Right atrium auricular region (tissue), 2 donors: ENCODE data around the gene TMEM53. TPM values are rescaled to one million over a fixed set of nuclear protein-coding genes. Genes with fewer than 3 reads are reported as not detected.

Source experiments
- DNase-seq: peaks from one replicate; pipeline ENCODE4 v3.0.0-alpha.2; 2019; ENCODE audit warnings: low spot score
- H3K27ac ChIP-seq, 2 donors: fragments of 200-600 bp; sonication (generic); 1 replicate in 1 of 2; 2 replicates in 1 of 2; pipeline ENCODE4 v1.5.1; 2016 to 2019
- H3K27me3 ChIP-seq, 2 donors: fragments of 200-600 bp; sonication (generic); one replicate each; pipeline versions ENCODE4 v1.5.1 to v1.6.0; 2017 to 2019
- H3K36me3 ChIP-seq: fragments of 200-600 bp; sonication (generic); one replicate; pipeline ENCODE4 v1.5.1; 2016
- H3K4me1 ChIP-seq, 2 donors: fragments of 200-600 bp; sonication (generic); one replicate each; pipeline versions ENCODE4 v1.5.1 to v1.6.0; 2017 to 2019
- H3K4me3 ChIP-seq, 2 donors: fragments of 200-600 bp; sonication (generic); 1 replicate in 1 of 2; 2 replicates in 1 of 2; pipeline ENCODE4 v1.5.1; 2017 to 2019; ENCODE audit warnings: mild to moderate bottlenecking in 1 of 2, moderate library complexity in 1 of 2
- H3K9me3 ChIP-seq, 2 donors: fragments of 200-600 bp; sonication (generic); one replicate each; pipeline ENCODE4 v1.5.1; 2019
- CTCF ChIP-seq, 2 donors: fragments of 200-600 bp; sonication (generic); IDR thresholded peaks; one replicate each; pipeline ENCODE4 v1.5.1; 2019; ENCODE audit warnings: antibody characterized with exemption in 2 of 2
- total RNA-seq, 2 donors: library from RNA; depleted of rRNA; stranded (reverse); fragments of >200 nt; gene quantifications; one replicate each; pipeline ENCODE4 v1.1.0, GENCODE V29; 2016

The TMEM53 gene
- total RNA-seq, 2 donors from 2014 or later, result 8.3 to 13.1 TPM

- Histone ChIP-seq H3K4me1 (no peaks in the 10 kb centered on the region), H3K4me3 (no peak overlapping the region), H3K36me3 (no peaks in the 10 kb centered on the region), H3K27me3 (no peaks in the 10 kb centered on the region), H3K27ac (no peak overlapping the region), H3K9me3 (no peaks in the 10 kb centered on the region)
- no peak for TF ChIP-seq CTCF (IDR thresholded peaks at IDR 0.05)
- no peak for DNase-seq
Measured at GRCh38 chr1:44695671-44696070, 21.4 kb upstream of the TMEM53 start.

- DNase-seq, result no peak
- Histone ChIP-seq H3K4me3 (no peak overlapping the region), H3K4me1 (no peaks in the 10 kb centered on the region), H3K27me3 (no peaks in the 10 kb centered on the region), H3K9me3 (no peaks in the 10 kb centered on the region), H3K36me3 (no peaks in the 10 kb centered on the region), H3K27ac (no peak overlapping the region)
- no peak for TF ChIP-seq CTCF (IDR thresholded peaks at IDR 0.05)
Measured at GRCh38 chr1:44694863-44695478, 20.7 kb upstream of the TMEM53 start.

GRCh38 chr1:44693900-44694299 is 19.6 kb upstream of the TMEM53 start:
- Histone ChIP-seq H3K9me3 (no peaks in the 10 kb centered on the region), H3K36me3 (no peaks in the 10 kb centered on the region), H3K4me1 (no peaks in the 10 kb centered on the region), H3K4me3 (no peak overlapping the region), H3K27ac (no peak overlapping the region), H3K27me3 (no peaks in the 10 kb centered on the region)
- no peak for TF ChIP-seq CTCF (IDR thresholded peaks at IDR 0.05)
- no peak for DNase-seq

- Histone ChIP-seq H3K4me3 (no peak overlapping the region), H3K9me3 (no peaks in the 10 kb centered on the region), H3K27me3 (no peaks in the 10 kb centered on the region), H3K36me3 (no peaks in the 10 kb centered on the region), H3K4me1 (no peaks in the 10 kb centered on the region), H3K27ac (no peak overlapping the region)
- DNase-seq, result no peak
- TF ChIP-seq CTCF (IDR thresholded peaks at IDR 0.05), result no peak
Measured at GRCh38 chr1:44693159-44693558, 18.9 kb upstream of the TMEM53 start.

GRCh38 chr1:44689447-44689765 is 15.1 kb upstream of the TMEM53 start:
- Histone ChIP-seq H3K4me1 (no peaks in the 10 kb centered on the region), H3K36me3 (no peaks in the 10 kb centered on the region), H3K4me3 (no peak overlapping the region), H3K9me3 (no peaks in the 10 kb centered on the region), H3K27me3 (no peaks in the 10 kb centered on the region), H3K27ac (no peak overlapping the region)
- no peak for TF ChIP-seq CTCF (IDR thresholded peaks at IDR 0.05)
- DNase-seq, result no peak

- Histone ChIP-seq H3K4me3 (no peak overlapping the region), H3K9me3 (no peaks in the 10 kb centered on the region), H3K36me3 (no peaks in the 10 kb centered on the region), H3K4me1 (no peaks in the 10 kb centered on the region), H3K27ac (no peak overlapping the region), H3K27me3 (no peaks in the 10 kb centered on the region)
- TF ChIP-seq CTCF (IDR thresholded peaks at IDR 0.05), result no peak
- DNase-seq, result no peak
Measured at GRCh38 chr1:44688760-44689446, 14.6 kb upstream of the TMEM53 start.
